Activated T-cell treated with anti-CD3 and anti-CD28 coated beads for 24 hours (primary cell): ENCODE results near the gene S100Z.
A peak's percentile ranks its signal among the peaks of the same experiment; 100 is the strongest.
"Not testable (repeated sequence)": the region's sequence is repeated elsewhere in the genome, so short reads cannot be mapped to it uniquely, and the experiment has no call there.

Source experiments
- DNase-seq: peaks from one replicate; pipeline ENCODE4 v3.0.0-alpha.2; 2020; ENCODE audit warnings: low read depth

Gene S100Z

GRCh38 chr5:76826416-76826815 lies 23.4 kb upstream of the S100Z start:
- not testable (repeated sequence) for DNase-seq

DNA sequence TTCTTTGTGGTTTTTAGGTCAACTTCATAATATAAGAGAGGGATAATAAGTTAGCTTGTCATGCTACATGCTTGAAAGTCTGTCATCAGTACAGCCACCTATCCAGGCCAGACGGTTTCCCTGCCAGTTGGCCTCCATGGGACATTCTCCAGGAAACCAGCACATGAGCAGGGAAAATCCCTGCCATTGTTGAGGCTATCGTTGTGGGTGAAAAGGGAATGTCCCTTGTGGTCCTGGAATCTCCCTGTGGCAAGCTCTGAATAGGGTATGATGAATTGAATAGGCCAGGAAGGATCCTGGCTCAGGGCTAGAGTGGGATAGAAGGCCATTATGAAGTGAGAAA lies 18.7 kb upstream of the S100Z start:
- no peak for DNase-seq

DNA sequence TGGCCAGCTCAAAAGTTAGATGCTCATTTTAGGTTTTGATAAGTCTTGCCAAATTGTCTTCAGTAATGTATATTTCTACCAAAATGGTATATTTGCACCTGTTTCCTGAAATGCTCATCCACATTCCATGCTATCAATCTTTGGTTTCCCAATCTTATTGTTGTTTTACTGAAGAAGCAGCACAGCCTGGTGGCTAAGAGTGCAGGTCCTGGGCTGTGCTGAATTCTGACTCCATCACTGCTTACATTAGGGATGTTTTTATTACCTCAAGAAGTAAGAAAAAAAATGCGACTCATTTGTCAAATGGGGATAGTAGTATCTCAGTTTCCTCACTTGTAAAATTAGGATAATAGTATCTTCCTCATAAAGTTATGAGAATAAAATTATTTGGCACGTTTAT lies 13.6 kb upstream of the S100Z start:
- no peak for DNase-seq

- DNase-seq, result no peak
Observed at GRCh38 chr5:76836585-76836984, 13.2 kb upstream of the S100Z start.

GRCh38 chr5:76838481-76839261 lies 11.1 kb upstream of the S100Z start:
- no peak for DNase-seq

GRCh38 chr5:76841361-76841760 lies 8.5 kb upstream of the S100Z start:
- no peak for DNase-seq

- DNase-seq, result no peak
Observed at GRCh38 chr5:76845890-76846289, 3.9 kb upstream of the S100Z start.

GRCh38 chr5:76850543-76851145 lies 830 bp downstream of the S100Z start:
- no peak for DNase-seq

GRCh38 chr5:76851728-76852369 lies 2.0 kb downstream of the S100Z start:
- no peak for DNase-seq

GRCh38 chr5:76852772-76853171 lies 3.0 kb downstream of the S100Z start:
- no peak for DNase-seq

DNA sequence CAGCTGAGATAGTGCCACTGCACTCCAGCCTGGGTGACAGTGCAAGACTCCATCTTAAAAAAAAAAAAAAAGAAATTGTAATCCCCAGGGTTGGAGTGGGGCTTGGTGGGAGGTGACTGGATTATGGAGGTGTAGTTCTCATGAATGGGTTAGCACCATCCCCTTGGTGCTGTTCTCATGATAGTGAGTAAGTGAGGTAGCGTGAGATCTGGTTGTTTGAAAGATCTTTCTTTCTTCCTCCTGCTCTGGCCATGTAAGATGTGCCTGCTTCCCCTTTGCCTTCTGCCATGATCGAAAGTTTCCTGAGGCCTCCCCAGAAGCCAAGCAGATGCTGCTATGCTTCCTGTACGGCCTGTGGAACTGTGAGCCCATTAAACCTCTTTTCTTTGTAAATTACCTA lies 3.9 kb downstream of the S100Z start:
- DNase-seq, result not testable (repeated sequence)

DNA sequence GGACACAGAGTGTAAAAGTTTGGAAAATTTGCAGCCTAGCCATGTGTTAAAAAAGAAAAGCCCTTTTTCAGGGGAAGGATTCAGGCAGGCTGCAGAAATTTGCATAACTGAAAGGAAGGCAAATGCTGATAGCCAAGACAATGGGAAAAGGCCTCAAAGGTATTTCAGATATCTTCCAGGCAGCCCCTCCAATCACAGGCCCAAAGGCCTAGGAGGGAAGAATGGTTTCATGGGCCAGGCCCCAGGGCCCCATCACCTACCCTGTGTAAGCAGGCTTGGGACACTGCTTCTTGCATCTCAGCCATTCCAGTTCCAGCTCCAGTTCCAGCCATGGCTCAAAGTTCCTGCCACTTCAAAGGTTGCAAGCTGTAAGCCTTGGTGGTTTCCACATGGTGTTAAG lies 4.8 kb downstream of the S100Z start:
- no peak for DNase-seq

DNA sequence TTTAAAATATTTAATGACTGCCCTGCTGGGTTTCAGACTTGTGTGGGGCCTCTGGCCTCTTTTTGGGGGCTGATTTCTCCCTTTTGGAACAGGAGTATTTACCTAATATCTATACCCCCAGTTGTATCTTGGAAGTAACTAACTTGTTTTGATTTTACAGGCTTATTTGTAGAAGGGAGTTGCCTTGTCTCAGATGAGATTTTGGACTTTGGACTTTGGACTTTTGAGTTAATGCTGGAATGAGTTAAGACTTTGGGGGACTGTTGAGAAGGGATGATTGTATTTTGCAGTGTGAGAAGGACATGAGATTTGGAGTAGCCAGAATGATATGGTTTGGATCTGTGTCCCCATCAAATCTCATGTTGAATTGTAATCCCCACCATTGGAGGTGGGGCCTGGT lies 5.7 kb downstream of the S100Z start:
- not testable (repeated sequence) for DNase-seq

DNA sequence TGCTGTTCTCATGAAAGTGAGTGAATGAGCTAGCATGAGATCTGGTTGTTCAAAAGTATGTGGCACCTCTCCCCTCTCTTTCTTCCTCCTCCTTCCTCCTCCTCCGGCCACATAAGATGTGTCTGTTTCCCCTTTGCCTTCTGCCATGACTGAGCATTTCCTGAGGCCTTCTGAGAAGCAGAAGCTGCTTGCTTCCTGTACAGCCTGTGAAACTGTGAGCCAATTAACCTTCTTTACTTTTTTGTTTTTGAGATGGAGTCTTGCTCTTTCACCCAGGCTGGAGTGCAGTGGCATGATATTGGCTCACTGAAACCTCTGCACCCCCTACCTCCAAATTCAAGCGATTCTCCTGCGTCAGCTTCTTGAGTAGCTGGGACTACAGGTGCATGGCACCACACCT lies 6.1 kb downstream of the S100Z start:
- no peak for DNase-seq

GRCh38 chr5:76856800-76857199 lies 7.0 kb downstream of the S100Z start:
- DNase-seq, result not testable (repeated sequence)

DNA sequence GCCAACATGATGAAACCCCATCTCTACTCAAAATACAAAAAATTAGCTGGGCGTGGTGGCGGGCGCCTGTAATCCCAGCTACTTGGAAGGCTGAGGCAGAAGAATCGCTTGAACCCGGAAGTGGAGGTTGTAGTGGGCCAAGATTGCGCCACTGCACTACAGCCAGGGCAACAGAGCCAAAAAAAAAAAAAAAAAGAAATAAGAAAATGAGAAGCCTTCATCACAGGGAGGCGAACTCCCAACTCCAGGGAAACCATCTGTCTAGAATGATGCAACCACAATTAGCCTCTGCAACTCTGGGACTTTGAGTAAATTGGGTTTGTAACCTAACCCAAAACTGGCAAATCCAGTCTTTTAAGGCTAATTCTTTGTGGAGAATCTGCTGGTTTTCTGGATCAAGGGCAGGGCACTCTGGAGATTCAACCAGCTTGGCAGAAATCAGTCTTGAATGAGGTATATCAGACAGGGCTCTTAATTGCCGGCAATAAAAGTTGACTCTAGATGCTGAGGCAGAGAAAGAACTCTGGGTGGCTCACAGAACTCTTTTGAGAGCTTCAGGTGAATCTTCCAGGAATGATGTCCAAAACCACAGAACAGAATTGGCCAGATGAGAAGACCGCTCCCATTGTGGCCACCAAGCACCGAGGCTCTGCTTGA lies 9.9 kb downstream of the S100Z start:
- no peak for DNase-seq

DNA sequence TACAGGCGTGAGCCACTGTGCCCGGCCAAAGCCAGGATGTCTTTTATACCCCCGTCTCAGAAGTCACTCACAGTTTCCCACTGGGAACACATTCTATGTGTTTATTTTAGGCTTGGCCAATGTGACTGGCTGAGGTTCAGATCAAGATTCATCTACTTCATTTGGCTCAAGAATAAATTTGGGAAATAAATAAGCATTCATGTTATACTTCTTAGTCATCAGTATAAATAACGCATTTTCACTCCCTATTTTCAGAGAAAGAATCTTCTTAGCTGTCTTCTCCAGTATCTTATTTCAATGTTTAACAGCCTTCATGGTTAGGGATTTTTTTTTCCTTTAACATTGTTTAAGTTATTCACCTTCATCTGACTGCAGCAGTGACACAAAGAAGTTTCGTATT lies 11.8 kb downstream of the S100Z start:
- DNase-seq, result no peak

- DNase-seq, result no peak
Observed at GRCh38 chr5:76863001-76863400, 13.2 kb downstream of the S100Z start.

DNA sequence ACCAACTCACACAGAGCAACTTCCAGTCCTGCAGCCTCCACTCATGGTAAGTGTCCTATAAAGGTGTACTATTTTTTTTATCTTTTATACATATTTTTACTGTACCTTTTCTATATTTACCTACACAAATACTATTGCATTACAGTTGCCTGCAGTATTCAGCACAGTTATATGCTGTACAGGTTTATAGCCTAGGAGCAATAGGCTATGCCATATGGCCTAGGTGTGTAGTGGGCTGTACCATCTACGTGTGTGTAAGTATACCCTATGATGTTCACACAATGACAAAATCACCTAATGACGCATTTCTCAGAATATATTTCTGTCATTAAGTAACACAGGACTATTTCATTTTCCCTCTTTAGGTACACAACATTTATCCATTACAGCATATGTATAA lies 16.7 kb downstream of the S100Z start:
- DNase-seq, result no peak

DNA sequence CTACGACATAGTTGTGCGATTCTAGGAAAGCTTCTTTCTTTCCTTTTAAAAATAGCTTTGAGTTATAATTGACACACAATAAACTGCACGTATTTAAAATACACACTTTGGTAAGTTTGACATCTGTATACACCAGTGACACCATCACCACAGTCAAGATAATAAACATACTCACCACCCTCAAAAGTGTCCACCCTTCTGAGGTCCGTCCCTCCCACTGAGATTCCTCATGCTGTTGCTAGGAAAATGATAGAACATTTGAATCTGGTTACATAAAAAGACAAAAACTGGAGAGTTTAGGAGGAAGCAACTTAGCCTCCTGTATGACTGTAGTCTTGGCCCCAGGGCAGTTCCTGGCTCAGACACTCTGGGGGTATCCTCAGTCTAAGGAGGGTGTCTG lies 17.2 kb downstream of the S100Z start:
- no peak for DNase-seq

DNA sequence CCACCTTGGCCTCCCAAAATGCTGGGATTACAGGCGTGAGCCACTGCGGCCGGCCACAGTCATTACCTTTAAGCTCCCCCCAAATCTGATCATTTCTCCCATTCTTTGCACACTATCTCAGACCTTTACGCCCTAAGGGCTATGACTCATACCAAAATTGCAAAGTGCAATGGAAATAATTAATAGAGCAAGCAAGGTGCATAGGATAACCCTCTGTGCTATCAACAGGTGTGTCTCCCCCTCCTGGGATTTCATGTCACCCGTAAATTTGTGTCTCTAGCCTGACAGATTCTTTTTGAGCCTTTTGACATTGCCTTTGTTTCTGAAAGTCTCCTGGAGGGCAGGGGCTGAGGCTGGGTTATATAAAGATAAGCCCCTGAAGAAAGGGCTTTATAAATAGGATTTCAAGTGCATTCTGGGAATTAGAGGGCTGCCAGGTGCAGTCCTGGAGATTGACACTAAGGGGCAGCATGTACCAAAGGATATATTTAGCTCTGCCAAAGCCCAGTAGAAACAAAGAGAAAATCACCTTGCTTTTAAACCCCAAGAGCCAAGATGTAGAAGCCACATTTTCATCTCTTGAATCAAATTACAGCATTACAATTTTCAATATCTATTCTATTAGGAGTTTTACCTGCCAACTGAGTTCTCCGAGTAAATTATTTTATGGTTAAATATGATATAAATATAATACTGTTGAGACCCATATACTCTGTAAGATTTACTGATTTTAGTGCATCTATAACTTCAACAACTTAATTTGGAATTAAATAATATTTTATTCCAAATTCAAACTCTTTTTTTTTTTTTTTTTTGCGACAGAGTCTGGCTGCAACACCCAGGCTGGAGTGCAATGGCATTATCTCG lies 18.2 kb downstream of the S100Z start:
- peak; percentile 43 for DNase-seq

GRCh38 chr5:76870046-76870445 lies 20.2 kb downstream of the S100Z start:
- no peak for DNase-seq
